ENCODE data around the gene TBXAS1. TPM values are rescaled to one million over a fixed set of nuclear protein-coding genes. Genes with fewer than 3 reads are reported as not detected.

TBXAS1 gene
- total RNA-seq, 1 donor from 2014 or later: 7.2 TPM

DNA sequence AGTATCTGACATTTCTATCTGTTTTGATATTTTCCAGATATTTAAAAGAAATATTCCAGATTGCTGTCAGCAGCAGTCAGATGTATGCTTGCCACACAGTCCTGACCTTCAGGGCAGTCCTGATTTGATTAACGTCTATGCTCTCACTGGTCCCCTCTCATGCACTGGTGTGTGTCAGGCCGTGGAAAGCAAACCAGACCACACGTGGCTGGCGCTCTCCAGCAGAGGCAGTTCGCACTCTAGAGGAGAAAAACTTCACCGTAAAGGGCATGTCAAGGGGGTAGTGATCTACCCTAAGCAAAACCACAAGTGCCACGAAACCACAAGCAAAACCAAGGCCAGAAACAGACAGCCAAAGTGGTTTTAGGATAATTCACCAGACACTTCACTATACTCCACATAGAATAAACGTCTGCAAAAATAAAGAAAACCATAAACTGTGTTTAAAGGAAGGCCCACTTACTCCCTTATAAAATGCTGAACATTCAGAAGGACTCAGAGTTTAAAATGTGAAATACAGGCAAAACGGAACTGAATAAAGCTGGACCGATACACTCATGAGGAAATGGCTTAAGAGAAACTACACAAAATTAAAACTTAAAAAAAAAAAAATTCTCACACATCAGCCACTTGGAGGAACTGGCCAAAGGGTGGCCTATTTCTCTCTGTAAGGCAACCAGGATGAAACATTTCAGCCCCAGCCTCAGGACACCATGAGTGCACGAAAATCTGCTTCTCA, 207.3 kb downstream of the TBXAS1 start:
- intact Hi-C loops (cut with micrococcal nuclease): loop anchor here (5.0 kb wide), 1 partner anchor 266 kb away; no protein-coding TSS in a partner anchor

DNA sequence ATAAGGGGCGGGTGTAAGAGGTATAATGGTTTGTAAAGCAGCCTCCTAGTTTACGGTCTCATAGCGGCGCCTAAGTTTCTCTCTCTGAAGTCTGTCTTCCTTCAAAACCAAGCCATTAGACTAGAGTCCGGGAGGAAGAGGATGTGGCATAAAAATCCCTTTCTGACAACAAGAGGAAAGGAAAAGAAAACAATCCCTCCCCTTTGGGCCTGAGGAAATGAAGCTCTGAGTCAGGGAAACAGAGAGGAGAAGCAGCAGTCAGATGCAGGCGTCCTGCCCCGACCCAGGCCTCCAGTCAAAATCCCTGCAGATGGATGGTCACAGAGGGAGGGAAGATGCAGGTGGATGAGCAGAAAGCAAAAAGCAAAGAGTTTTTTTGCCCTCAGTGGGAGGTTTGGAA, 210.0 kb downstream of the TBXAS1 start:
- intact Hi-C loops (cut with micrococcal nuclease): loop anchor here (5.0 kb wide), 1 partner anchor 263 kb away; no protein-coding TSS in a partner anchor

DNA sequence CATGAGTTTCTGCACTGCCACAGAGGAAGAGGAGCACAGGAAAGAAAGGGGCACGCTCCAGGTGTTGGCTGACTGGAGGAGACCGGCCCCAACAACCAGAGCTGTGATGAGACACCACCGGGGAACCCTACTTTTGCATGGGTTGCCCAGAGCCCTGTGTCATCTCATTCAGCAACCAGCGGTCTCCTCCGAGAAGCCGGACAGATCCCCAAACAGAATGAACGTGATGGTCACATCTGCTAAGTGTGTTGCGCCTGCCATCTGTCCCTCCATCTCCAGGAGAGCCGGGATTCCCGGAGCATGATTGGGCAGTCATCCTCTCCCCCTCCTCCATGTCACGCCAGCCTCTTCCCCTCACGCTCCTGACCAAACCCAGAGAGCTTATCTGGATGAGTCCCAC, 210.8 kb downstream of the TBXAS1 start:
- intact Hi-C loops (cut with micrococcal nuclease): loop anchor here (5.0 kb wide), 1 partner anchor 262 kb away; no protein-coding TSS in a partner anchor

DNA sequence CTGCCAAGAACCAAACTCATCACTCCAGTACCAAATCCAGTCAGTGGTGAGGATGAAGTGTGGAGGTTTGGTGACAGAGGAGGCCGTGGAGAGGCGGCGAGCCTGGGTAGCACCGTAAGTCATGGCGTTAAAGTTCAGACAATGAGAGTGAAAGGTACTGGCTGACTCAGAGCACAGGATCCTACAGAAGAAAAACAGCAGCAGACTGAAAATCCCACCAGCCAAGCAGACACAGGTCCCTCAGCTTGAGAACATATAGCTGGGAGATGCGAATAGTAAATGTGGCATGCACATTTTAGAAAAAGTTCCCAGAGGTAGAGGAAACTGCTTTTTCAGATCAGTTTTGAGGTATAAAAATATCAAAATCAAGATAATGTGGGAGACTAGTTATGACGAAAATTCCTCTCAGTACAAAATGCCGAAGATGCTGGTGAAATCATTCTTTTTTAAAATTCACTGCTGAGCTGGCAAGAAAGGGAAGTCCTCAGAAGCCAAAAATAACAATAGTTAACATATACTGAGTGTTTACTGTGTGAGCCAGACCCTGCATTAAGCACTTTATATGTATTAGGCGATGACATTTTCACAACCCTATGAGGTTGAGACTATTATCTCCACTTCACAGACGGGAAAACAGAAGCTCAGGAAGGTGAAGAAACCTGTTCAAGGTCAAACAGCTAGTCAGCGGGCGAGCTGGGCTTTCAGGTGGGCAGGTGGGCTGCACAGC, 212.8 kb downstream of the TBXAS1 start:
- intact Hi-C loops (cut with micrococcal nuclease): no loop called here

DNA sequence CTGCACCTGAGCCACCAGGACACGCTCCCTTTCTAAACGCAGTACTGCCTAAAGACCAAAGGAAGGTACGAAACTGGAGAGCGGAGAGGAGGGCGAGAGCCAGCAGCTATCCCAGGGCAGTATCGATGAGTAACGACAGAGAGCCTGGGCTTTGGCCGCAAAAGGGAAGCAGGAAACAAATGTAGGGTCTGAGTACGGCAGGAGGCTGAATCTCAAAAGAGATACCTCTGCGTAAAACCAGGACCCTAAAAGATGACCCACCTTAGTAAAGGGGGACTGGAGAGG, 213.3 kb downstream of the TBXAS1 start:
- intact Hi-C loops (cut with micrococcal nuclease): no loop called here

DNA sequence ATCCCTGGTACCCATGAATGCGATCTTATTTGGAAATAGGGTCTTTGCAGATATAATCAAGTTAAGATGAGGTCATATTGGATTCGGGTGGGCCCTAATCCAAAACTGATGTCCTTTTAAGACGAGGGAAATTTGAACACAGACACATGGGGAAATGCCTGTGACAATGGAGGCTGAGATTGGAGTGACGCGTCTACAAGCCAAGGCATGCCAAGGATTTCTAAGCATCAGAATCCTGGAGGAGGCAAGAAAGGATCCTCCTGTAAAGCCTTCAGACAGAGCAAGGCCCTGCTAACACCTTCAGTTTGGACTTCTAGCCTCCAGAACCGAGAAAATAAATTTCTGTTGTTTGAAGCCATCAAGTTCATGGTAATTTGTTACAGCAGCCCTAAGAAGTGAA, 215.2 kb downstream of the TBXAS1 start:
- intact Hi-C loops (cut with micrococcal nuclease): no loop called here

DNA sequence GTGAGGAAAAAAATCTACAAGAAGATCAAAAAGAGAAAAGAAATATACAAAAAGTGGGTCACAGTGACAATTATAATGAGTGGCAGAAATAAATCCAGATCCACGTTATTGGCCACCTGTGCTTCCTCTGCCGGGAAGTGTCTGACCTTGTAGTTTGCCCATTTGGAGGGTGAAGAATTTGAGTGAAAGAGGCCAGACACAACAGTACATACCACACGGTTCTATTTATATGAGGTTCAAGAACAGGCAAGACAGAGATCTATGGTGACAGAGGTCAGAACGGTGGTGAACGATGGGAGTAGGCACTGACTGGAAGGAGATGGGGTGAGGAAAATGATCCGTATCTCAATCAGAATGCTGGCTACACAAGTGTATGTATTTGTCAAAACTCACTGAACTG, 216.6 kb downstream of the TBXAS1 start:
- intact Hi-C loops (cut with micrococcal nuclease): no loop called here

DNA sequence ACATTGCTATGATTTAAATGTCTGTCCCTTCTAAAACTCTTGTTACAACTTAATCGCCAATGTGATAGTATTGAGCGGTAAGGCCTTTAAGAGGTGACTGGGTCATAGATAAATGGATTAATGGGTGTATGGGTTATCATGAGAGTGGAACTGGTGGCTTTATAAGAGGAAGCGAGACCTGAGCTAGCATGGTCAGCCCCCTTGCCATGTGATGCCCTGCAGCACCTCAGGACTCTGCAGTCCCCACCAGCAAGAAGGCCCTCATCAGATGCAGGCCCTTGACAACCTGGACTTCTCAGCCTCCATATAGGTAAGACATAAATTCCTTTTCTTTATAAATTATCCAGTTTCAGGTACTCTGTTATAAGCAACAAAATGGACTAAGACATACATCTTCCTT, 218.1 kb downstream of the TBXAS1 start:
- intact Hi-C loops (cut with micrococcal nuclease): no loop called here

DNA sequence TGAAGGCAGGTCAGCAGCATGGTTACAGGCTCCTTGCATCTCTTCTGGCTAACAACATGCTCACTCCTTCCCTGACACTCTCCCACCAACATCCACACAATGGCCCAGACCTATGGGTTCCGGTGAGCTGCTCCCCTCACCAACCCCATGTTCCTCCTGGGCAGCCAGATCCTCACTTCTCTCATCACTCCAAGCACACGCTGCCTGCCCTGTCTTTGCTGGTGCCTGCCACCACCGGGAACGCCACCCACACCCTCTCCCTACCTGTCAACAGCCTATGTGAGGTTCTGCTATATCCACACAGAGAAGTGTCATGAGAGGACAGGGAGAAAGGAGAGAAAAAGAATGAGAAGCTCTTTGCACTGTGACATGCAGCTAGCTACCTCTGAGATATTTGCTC, 219.1 kb downstream of the TBXAS1 start:
- intact Hi-C loops (cut with micrococcal nuclease): no loop called here

DNA sequence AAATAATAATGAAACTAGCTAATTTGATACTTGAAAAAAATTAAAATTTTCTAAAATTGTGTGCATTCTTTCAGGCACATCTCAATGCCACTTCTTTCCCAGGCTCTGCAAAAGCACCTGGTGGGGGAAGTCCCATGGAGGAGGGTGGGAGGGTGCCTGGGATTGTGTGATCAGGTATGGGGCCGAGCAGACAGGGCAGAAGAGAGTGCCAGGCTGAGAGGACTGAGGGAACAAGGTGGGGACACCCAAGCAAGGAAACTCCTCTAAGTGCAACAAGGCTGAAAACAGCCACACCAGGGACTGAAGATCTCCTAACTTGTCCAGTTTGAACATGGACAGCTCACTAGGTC, 219.9 kb downstream of the TBXAS1 start:
- intact Hi-C loops (cut with micrococcal nuclease): no loop called here

DNA sequence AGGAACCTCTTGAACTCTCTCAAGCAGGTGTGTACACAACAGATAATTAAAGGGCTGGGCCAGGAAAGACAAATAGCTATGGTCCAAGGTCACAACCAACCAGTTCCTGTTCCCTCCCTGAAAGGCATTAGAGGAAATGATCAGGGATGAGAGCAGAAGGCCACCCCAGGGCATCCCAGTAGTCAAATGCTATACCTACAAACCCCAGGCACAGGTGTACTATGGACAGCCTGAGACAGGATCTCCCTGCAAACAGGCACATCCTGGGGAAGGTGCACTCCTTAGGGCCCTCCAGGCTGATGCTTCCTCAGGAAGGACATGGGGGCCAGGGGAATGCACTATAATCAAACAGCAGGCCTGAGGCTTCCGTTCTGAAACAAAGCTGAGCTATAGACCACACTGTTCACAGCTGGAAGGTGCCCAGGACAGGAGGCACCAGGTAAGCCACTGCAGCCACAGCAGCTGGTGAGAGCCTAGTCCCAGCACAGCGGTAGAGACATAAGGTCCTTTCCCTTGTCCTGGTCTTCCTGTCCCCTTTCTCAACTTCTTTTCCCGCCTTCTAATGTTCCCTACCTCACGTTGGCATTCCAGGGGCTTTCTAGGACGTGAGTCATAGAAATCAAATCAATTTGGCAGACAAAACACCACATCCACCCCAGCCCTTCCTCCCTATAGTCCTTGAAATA, 220.4 kb downstream of the TBXAS1 start:
- intact Hi-C loops (cut with micrococcal nuclease): no loop called here

DNA sequence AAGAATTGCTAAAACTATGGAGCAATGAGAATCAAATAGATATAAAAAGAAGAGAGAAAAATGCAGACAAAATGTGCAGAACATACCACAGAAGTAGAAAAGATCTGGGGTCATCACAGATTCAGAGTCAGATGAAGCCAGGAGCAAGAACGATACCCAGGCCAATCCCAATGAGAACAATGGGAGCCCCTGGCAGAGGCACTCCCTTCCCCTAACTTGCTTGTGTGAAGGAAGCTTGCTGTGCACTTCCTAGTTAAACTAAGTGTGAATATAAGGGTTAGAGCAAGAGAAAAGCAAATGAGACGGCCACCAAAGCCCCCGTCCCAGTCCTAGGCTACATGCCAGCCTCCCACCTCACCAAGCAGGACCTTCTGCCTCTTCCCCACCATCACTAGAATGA, 221.0 kb downstream of the TBXAS1 start:
- intact Hi-C loops (cut with micrococcal nuclease): no loop called here

DNA sequence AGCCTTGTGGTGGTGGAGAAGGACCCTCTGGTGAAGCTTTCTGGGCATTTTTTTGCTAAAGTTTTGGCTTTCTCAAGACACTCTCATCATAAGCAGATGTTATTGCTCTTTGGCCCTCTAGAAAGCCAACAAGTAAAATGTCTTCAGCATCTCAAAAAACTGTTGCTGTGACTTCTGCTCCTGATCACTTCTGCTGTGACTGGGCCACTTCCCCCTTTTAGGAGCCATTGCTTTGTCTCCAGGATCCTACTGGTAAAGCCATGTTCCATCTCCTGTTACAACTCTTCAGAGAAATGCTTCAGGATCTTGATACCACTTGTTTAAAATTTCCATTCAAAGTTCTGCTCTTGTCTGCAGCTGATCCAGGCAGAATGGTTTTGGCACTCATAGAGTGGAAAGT, 222.8 kb downstream of the TBXAS1 start:
- intact Hi-C loops (cut with micrococcal nuclease): no loop called here

DNA sequence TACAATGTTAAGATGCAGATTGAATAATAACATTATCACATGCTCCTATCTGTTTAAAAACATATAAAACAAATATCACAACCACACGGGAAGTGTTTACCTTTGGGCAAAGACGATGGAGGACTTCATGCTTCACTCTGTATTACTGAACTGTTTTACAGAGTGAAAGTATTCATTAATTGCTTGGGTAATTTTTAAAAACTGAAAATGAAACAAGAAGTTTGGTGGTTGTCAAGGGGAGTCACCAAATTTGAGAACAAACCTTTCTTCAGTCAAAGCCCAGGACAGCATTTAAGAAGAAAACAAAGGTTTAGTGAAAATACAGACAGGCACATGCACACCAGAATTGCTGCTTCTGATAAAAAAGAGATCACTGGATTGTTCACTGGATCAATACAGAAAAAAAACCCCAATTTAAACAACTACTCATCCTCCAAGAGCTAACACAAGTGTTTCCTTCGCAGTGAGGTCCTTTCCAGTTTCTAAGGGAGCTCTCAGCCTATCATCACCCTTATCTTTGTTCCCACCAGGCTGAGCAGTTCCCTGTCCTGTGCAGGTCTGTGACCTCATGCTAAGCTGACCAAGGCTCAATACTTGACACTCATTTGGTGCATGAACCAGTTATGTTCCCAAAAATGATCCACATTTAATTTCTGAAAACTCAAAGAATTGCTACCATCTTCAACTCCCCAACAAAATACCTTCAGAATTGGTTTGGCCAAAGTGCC, 224.9 kb downstream of the TBXAS1 start:
- intact Hi-C loops (cut with micrococcal nuclease): no loop called here

DNA sequence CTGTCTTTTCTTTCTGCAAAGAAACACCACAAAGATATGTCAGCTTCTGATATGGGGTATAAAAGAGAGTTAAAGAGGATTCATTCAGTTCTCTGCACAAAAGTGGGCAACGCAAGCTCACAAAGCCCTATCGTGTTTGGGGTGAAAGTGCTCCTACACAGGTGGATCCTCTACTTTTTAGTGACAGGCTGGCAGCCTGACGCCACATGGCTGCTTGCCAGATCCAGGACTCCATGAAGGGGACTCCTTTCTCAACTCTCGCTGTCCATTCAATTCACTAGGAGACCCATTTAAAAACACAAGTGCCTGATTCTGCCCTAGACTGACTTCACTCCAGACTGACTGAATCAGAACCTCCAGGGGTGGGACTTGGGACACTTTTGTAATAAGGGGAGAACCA, 225.7 kb downstream of the TBXAS1 start:
- intact Hi-C loops (cut with micrococcal nuclease): no loop called here

DNA sequence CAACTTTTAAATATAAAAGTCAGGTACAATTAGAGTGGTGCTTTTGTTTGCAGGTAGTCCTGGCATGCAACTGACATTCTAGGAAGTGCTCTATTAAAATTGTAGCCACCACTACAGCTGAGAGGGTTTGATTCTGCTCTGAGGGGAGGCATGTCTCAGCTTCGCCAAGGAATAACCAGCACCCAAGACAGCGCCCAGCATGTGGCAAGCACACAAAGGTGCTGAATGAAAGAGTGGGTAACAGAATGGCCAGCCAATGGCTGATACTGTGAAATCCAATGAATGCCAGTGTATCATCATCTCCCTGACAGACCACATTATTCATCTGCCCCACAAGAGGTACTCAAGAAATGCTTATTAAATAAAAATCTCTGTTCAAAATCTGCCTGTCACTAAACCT, 226.8 kb downstream of the TBXAS1 start:
- intact Hi-C loops (cut with micrococcal nuclease): no loop called here

DNA sequence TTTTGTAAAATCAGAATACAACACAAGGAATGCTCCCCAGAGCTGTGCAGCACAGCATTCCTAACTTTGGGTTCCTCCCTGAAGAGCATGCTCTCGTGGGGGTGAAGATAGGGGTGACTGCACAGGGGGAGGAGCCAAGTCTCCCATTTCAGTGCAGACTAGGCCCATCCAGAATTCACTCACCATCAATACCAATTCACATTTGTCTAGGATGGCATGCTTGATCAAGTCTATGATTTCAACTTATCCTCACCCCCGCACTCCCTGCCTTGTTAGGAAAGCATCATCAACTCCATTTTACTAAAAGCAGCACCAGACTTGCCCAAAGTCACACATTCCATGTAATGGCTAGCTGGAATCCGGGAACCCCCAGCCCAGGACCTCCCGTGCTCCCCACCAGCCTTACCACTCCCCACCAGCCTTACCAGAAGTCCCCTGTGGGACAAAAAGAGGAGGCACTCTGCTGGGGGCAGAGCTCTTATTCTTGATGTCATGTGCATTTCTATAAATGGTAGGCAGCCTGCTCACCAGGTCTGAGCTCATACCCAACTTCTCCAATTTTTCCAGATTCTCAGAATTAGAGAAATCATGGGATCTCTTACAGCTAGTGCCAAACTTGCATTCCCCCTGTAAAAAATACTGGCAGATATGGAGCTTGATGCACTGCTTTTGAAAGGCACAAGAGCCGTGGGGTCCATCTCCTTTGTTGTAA, 227.5 kb downstream of the TBXAS1 start:
- intact Hi-C loops (cut with micrococcal nuclease): no loop called here

DNA sequence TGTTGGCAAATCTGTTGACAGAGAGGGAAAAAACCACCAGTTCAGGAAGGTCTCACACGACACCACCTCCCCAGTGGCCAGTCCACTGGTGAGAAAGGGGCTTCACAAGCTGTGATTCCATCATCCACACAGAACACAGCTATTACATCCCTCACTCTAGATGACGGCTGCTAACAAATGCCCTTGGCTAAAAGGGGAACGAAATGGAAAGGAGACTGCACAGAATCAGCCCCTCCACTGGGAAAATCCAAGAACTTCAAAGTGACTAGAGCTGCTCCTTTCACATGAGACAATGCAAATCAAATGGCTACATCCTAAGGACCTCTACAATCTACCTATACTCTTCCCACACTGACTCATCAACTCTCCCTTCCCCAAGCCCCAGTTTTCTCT, 228.1 kb downstream of the TBXAS1 start:
- intact Hi-C loops (cut with micrococcal nuclease): no loop called here

DNA sequence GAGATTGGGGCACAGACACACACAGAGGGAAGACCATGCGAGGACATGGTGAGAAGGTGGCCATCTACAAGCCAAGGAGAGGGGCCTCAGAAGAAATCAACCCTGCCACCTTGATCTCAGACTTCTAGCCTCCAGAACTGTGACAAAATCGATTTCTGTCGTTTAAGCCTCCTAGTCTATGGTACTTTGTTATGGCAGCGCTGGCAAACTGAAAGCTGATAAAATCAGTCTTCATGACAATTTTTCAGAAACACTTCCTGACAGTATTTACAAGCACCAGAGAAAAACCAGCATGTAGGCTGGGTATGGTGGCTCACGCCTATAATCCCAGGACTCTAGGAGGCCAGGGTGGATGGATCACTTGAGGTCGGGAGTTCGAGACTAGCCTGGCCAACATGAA, 229.5 kb downstream of the TBXAS1 start:
- intact Hi-C loops (cut with micrococcal nuclease): no loop called here

DNA sequence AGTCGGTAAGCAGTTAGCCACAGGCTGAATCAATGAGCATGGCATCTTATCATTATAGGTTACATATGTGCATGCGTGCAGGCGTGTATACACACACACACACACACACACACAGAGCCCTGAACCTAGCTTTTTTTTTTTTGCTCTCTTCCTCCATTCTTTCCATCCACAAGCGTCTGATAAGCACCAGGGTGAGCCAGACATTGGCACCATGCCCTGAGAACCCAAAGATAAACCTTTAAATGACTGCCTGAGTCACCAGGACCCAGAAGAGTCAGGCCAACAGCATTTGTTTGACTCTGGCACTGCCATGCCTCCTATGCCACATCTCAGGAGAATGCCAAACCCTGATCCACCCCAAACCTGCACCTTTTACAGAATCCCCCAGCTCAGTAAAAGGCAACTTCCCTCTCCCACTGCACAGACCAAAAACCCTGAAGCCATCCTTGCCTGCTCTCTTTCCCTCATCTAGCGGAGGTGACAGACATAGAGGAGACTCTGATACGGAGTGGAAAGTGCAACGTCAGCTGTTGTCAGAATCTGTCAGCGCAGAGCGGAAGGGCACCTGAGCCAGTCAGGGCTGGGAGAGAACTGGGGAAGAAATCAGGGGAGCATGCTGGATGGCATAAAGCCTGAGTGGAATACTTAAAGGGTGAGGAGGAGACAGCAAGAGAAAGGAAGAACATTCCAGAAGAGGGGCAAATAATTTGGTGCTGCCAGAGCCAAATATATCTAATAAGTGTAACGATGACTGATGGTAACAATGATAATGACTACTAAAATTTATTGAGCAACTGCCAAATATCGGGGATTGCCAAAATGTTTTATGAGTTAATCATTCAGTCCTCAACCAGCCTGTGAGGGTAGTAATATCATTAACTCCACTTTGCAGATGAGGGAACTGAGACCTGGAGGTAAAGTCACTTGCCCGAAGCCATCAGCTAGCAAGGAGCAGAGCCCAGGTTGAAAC, 230.5 kb downstream of the TBXAS1 start:
- intact Hi-C loops (cut with micrococcal nuclease): loop anchor here (5.0 to 10.0 kb wide), 7 partner anchors 193 to 1495 kb away; partner anchors contain the start of genes AGK, BRAF and HIPK2

All from T-helper 1 cell treated with Interleukin-12 subunit alpha and Interleukin-12 subunit beta and Interleukin-4 antibody, amounts not matched to agents 30 ng/mL and 1 ng/mL, for 36 hours (primary cell).